Tibial artery (tissue), 4 donors: Measurements from ENCODE around the gene JAM3.
A peak's percentile ranks its signal among the peaks of the same experiment; 100 is the strongest.

ENCODE experiments used
- DNase-seq, 2 donors: peaks; one replicate each; pipeline ENCODE4 v3.0.0-alpha.2; 2019
- H3K27ac ChIP-seq, 2 donors: fragments of 200-600 bp; sonication (generic) in 1 of 2; 1 replicate in 1 of 2; 2 replicates in 1 of 2; pipeline ENCODE4 v1.5.1; 2018 to 2019; ENCODE audit warnings: mild to moderate bottlenecking in 1 of 2
- H3K27me3 ChIP-seq, 2 donors: fragments of 200-600 bp; sonication (generic) in 1 of 2; one replicate each; pipeline versions ENCODE4 v1.5.1 to v1.6.0; 2016 to 2019
- H3K36me3 ChIP-seq, 3 donors: fragments of 200-600 bp; sonication (generic) in 2 of 3; one replicate each; pipeline ENCODE4 v1.5.1; 2016 to 2019; ENCODE audit warnings: mild to moderate bottlenecking in 2 of 3
- H3K4me1 ChIP-seq, 4 donors: fragments of 200-600 bp; sonication (generic) in 2 of 4; 1 replicate in 3 of 4; 2 replicates in 1 of 4; pipeline ENCODE4 v1.5.1; 2016 to 2019
- H3K4me3 ChIP-seq, 2 donors: fragments of 200-600 bp; sonication (generic) in 1 of 2; 1 replicate in 1 of 2; 2 replicates in 1 of 2; pipeline ENCODE4 v1.5.1; 2018 to 2019; ENCODE audit warnings: mild to moderate bottlenecking in 2 of 2
- H3K9me3 ChIP-seq, 3 donors: fragments of 200-600 bp; sonication (generic) in 1 of 3; one replicate each; pipeline ENCODE4 v1.5.1; 2016 to 2019
- CTCF ChIP-seq, 2 experiments: fragments of 200-600 bp in 1 of 2; fragments of 450-650 bp in 1 of 2; IDR thresholded peaks; one replicate each; pipeline ENCODE4 v1.5.1; 2017 to 2019; ENCODE audit warnings: antibody characterized with exemption in 2 of 2, mild to moderate bottlenecking in 1 of 2, moderate library complexity in 1 of 2
- intact Hi-C: fragments of 100-400 bp; cut with DNase I; formaldehyde crosslinking; loops from one replicate; pipeline ENCODE4 v1.15.0; 2023; ENCODE audit warnings: low total_unique reads

The JAM3 gene

GRCh38 chr11:134049303-134049702 is 19.6 kb upstream of the JAM3 start:
- no peaks in the 10 kb centered on the region for H3K36me3 ChIP-seq
- H3K27me3 ChIP-seq: no peaks in the 10 kb centered on the region
- no peak for TF ChIP-seq CTCF (IDR thresholded peaks at IDR 0.05)
- no peak overlapping the region for H3K4me3 ChIP-seq
- H3K9me3 ChIP-seq: no peaks in the 10 kb centered on the region
- peaks cover 0 to 44% (median 28%) of the 10 kb centered on the region in 4 donors for H3K4me1 ChIP-seq
- H3K27ac ChIP-seq: no peak overlapping the region
- peak in 1 of 2 donors; percentile 6 for DNase-seq
- intact Hi-C loops: no loop called here

GRCh38 chr11:134050541-134051383 is 18.1 kb upstream of the JAM3 start:
- peak; percentile 48 to 86 for DNase-seq
- TF ChIP-seq CTCF (IDR thresholded peaks at IDR 0.05): peak; percentile 95 to 97
- Histone ChIP-seq H3K27ac (no peak overlapping the region), H3K4me1 (peaks cover 0 to 37% (median 22%) of the 10 kb centered on the region in 4 donors), H3K9me3 (no peaks in the 10 kb centered on the region), H3K27me3 (no peaks in the 10 kb centered on the region), H3K4me3 (peak overlapping the region; percentile 26 to 34), H3K36me3 (no peaks in the 10 kb centered on the region)
- intact Hi-C loops: loop anchor here (2.0 kb wide), 1 partner anchor 90 kb away; no protein-coding TSS in a partner anchor

GRCh38 chr11:134052395-134052987 is 16.4 kb upstream of the JAM3 start:
- TF ChIP-seq CTCF (IDR thresholded peaks at IDR 0.05): no peak
- H3K27ac ChIP-seq: no peak overlapping the region
- peaks cover 0 to 20% (median 11%) of the 10 kb centered on the region in 4 donors for H3K4me1 ChIP-seq
- intact Hi-C loops: no loop called here
- H3K36me3 ChIP-seq: no peaks in the 10 kb centered on the region
- DNase-seq: no peak
- no peak overlapping the region for H3K4me3 ChIP-seq
- H3K27me3 ChIP-seq: no peaks in the 10 kb centered on the region
- H3K9me3 ChIP-seq: no peaks in the 10 kb centered on the region

GRCh38 chr11:134052988-134053945 is 15.6 kb upstream of the JAM3 start:
- Histone ChIP-seq H3K4me1 (peaks cover 0 to 15% (median 6%) of the 10 kb centered on the region in 4 donors), H3K27ac (no peak overlapping the region), H3K27me3 (no peaks in the 10 kb centered on the region), H3K4me3 (no peak overlapping the region), H3K36me3 (no peaks in the 10 kb centered on the region), H3K9me3 (no peaks in the 10 kb centered on the region)
- DNase-seq: no peak
- no peak for TF ChIP-seq CTCF (IDR thresholded peaks at IDR 0.05)
- intact Hi-C loops: no loop called here

GRCh38 chr11:134055029-134055428 is 13.8 kb upstream of the JAM3 start:
- intact Hi-C loops: no loop called here
- Histone ChIP-seq H3K4me3 (no peak overlapping the region), H3K27me3 (peaks cover 0 to 5% of the 10 kb centered on the region in 2 donors), H3K36me3 (no peaks in the 10 kb centered on the region), H3K9me3 (no peaks in the 10 kb centered on the region), H3K4me1 (peaks cover 0 to 10% (median 6%) of the 10 kb centered on the region in 4 donors), H3K27ac (no peak overlapping the region)
- no peak for TF ChIP-seq CTCF (IDR thresholded peaks at IDR 0.05)
- DNase-seq: no peak
